Panc1 (cell line): ENCODE data around the gene F8A1. TPM values are rescaled to one million over a fixed set of nuclear protein-coding genes. Genes with fewer than 3 reads are reported as not detected.
A peak's percentile ranks its signal among the peaks of the same experiment; 100 is the strongest.
"Not testable (repeated sequence)": the region's sequence is repeated elsewhere in the genome, so short reads cannot be mapped to it uniquely, and the experiment has no call there.

Experiments
- ATAC-seq: fragments of 200-7000 bp; cut with Tn5 transposase; 2 replicates; pipeline ENCODE4 v1.9.1; 2020; ENCODE audit warnings: mild to moderate bottlenecking, moderate library complexity
- BruUV-seq: library from RNA; stranded (reverse); fragments of 400-500 nt; replicated peaks from 2 replicates; lab custom pipeline; 2021; lab: Mats Ljungman, UMichigan
- CTCF ChIA-PET: fragments of 300-600 bp; sonication (Branson Sonifier 250); formaldehyde crosslinking; loops from one replicate; lab custom pipeline; 2022; ENCODE audit warnings: antibody characterized with exemption; lab: Charles Lee
- POLR2A ChIA-PET: fragments of 300-600 bp; sonication (Branson Sonifier 250); formaldehyde crosslinking; loops from one replicate; lab custom pipeline; 2022; ENCODE audit warnings: antibody characterized with exemption; lab: Charles Lee
- DNase-seq: peaks from one replicate; pipeline ENCODE4 v3.0.0-alpha.2; 2010; ENCODE audit warnings: low read depth, low spot score
- H3K27ac ChIP-seq: 2 replicates; pipeline ENCODE4 v1.5.1; 2011; ENCODE audit warnings: mild to moderate bottlenecking, low read length, inconsistent platforms
- H3K27me3 ChIP-seq: fragments of 200-500 bp; sonication (Bioruptor generic); 2 replicates; pipeline ENCODE4 v1.6.0; 2014; ENCODE audit warnings: low read length, inconsistent platforms; ENCODE audit not compliant: control insufficient read depth, insufficient read depth
- H3K36me3 ChIP-seq: fragments of 200-500 bp; sonication (Bioruptor generic); 2 replicates; pipeline ENCODE4 v1.5.1; 2014; ENCODE audit warnings: inconsistent platforms, mild to moderate bottlenecking, low read length, moderate library complexity; ENCODE audit not compliant: control insufficient read depth, insufficient read depth
- H3K4me1 ChIP-seq: 2 replicates; pipeline ENCODE4 v1.5.1; 2011; ENCODE audit warnings: inconsistent platforms, mild to moderate bottlenecking, low read length, moderate library complexity; ENCODE audit not compliant: control insufficient read depth, insufficient read depth
- H3K4me3 ChIP-seq, 2 experiments: 2 replicates each; pipeline ENCODE4 v1.5.1; 2011 to 2012; ENCODE audit warnings: low read depth in 2 of 2, low read length in 2 of 2, mild to moderate bottlenecking in 2 of 2, inconsistent platforms in 1 of 2, moderate library complexity in 1 of 2
- H3K9me3 ChIP-seq: fragments of 200-500 bp; sonication (Bioruptor generic); 2 replicates; pipeline ENCODE4 v1.5.1; 2014; ENCODE audit warnings: low read depth, mild to moderate bottlenecking, inconsistent platforms, low read length, moderate library complexity; ENCODE audit not compliant: control insufficient read depth, insufficient read depth
- CTCF ChIP-seq: fragments of 450-650 bp; IDR thresholded peaks from 2 replicates; pipeline ENCODE4 v1.5.1; 2017; ENCODE audit warnings: mild to moderate bottlenecking
- POLR2AphosphoS5 ChIP-seq: IDR thresholded peaks from 2 replicates; pipeline ENCODE4 v1.6.1; 2012; ENCODE audit warnings: mild to moderate bottlenecking, low read depth, low read length, moderate library complexity
- REST ChIP-seq, 2 experiments: IDR thresholded peaks; 2 replicates each; pipeline ENCODE4 v1.6.1; 2011 to 2012; ENCODE audit warnings: low read depth in 2 of 2, control low read depth in 1 of 2, low read length in 1 of 2, mild to moderate bottlenecking in 1 of 2, moderate library complexity in 1 of 2; ENCODE audit not compliant: insufficient read depth in 1 of 2
- SIN3A ChIP-seq: IDR thresholded peaks from 2 replicates; pipeline ENCODE4 v1.6.1; 2012; ENCODE audit warnings: low read depth, mild to moderate bottlenecking, low read length, moderate library complexity, borderline replicate concordance; ENCODE audit not compliant: insufficient read depth
- TCF7L2 ChIP-seq: IDR thresholded peaks from 2 replicates; pipeline ENCODE4 v1.6.1; 2011; ENCODE audit warnings: mild to moderate bottlenecking, low read depth, low read length, inconsistent platforms
- in situ Hi-C: cut with HindIII; loops from 2 replicates; pipeline ENCODE4 v1.10.0; 2016; ENCODE audit warnings: low sequenced_read_pairs, low pct_unique_long_range_greater_than_20kb
- intact Hi-C: fragments of 100-400 bp; cut with micrococcal nuclease; formaldehyde crosslinking; loops from one replicate; pipeline ENCODE4 v1.10.0; 2022; ENCODE audit not compliant: unreplicated experiment
- total RNA-seq: library from RNA; stranded (reverse); gene quantifications from one replicate; pipeline ENCODE4 v1.2.1, GENCODE V29; 2021; ENCODE audit not compliant: unreplicated experiment

F8A1 gene
- total RNA-seq, 1 experiment from 2014 or later = 122 TPM

GRCh38 chrX:154914052-154914451 is 27.9 kb downstream of the F8A1 start:
- Histone ChIP-seq H3K4me3 (no peak overlapping the region), H3K9me3 (no peaks in the 10 kb centered on the region), H3K27ac (no peak overlapping the region), H3K27me3 (no peaks in the 10 kb centered on the region), H3K36me3 (no peaks in the 10 kb centered on the region), H3K4me1 (no peaks in the 10 kb centered on the region)
- in situ Hi-C loops (no loop called here), intact Hi-C loops (no loop called here)
- ATAC-seq (no peak), DNase-seq (no peak)
- no TSS peak for BruUV-seq
- ChIA-PET CTCF (no interaction called here), POLR2A (no interaction called here)
- TF ChIP-seq CTCF = no peak
- TF ChIP-seq TCF7L2 = no peak
- TF ChIP-seq POLR2AphosphoS5 = no peak
- no peak for TF ChIP-seq SIN3A
- TF ChIP-seq REST (IDR thresholded peaks at IDR 0.05; ENCODE audit: insufficient read depth in 1 of 2, low read depth in 2 of 2, low read length in 1 of 2) = no peak

GRCh38 chrX:154918060-154918483 is 31.9 kb downstream of the F8A1 start:
- ChIA-PET POLR2A (no interaction called here), CTCF (interaction anchor here (0.7 to 1.8 kb wide), 11 partner anchors 62 to 299 kb away, joined by 3 to 12 read pairs (median 3); partner anchors contain the start of gene FUNDC2)
- ATAC-seq = peak; percentile 95
- in situ Hi-C loops (no loop called here), intact Hi-C loops (loop anchor here (2.0 to 5.0 kb wide), 3 partner anchors 63 to 219 kb away; no protein-coding TSS in a partner anchor)
- Histone ChIP-seq H3K27ac (0 out of 2 replicates have a peak overlapping the region, but pooled peaks have one; percentile 44), H3K9me3 (no peaks in the 10 kb centered on the region), H3K4me1 (no peaks in the 10 kb centered on the region), H3K36me3 (no peaks in the 10 kb centered on the region), H3K27me3 (no peaks in the 10 kb centered on the region), H3K4me3 (peak overlapping the region; percentile 33 to 55)
- TF ChIP-seq CTCF = peak; percentile 80
- no peak for TF ChIP-seq TCF7L2
- peak; percentile 61 for DNase-seq
- BruUV-seq = no TSS peak

- H3K4me3 ChIP-seq, ATAC-seq, H3K27me3 ChIP-seq, POLR2A ChIA-PET, BruUV-seq, H3K27ac ChIP-seq, H3K4me1 ChIP-seq, intact Hi-C loops, H3K36me3 ChIP-seq, DNase-seq, H3K9me3 ChIP-seq, in situ Hi-C loops, CTCF ChIA-PET: not testable (repeated sequence)
Measured at GRCh38 chrX:154924771-154925170, 38.6 kb downstream of the F8A1 start.
